Neural cell (in vitro differentiated cells): Measurements from ENCODE around the gene KREMEN2. TPM values are rescaled to one million over a fixed set of nuclear protein-coding genes. Genes with fewer than 3 reads are reported as not detected.

ENCODE experiments used
- H2AFZ ChIP-seq: fragments of 200-600, 300-800 bp; sonication (generic), shearing (Covaris generic); 2 replicates; pipeline ENCODE4 v1.6.0; 2014; ENCODE audit warnings: low read depth, mild to moderate bottlenecking, antibody characterized with exemption, low read length, moderate library complexity
- H3F3A ChIP-seq: fragments of 200-600 bp; shearing (Covaris generic); 2 replicates; pipeline ENCODE4 v1.6.1; 2016; ENCODE audit warnings: mild to moderate bottlenecking, moderate library complexity, mixed read lengths, antibody characterized with exemption, low read length; ENCODE audit not compliant: insufficient read depth, poor library complexity, severe bottlenecking
- H3K27ac ChIP-seq: fragments of 200-600, 300-800 bp; sonication (generic), shearing (Covaris generic); 2 replicates; pipeline ENCODE4 v1.5.1; 2014; ENCODE audit warnings: mild to moderate bottlenecking, low read length, moderate library complexity
- H3K27me3 ChIP-seq: fragments of 300-800, 200-600 bp; sonication (generic), shearing (Covaris generic); 2 replicates; pipeline ENCODE4 v1.6.0; 2014; ENCODE audit warnings: mild to moderate bottlenecking, low read depth, low read length, moderate library complexity; ENCODE audit not compliant: insufficient read depth
- H3K36me3 ChIP-seq: fragments of 300-800, 200-600 bp; sonication (generic), shearing (Covaris generic); 2 replicates; pipeline ENCODE4 v1.5.1; 2014; ENCODE audit warnings: mild to moderate bottlenecking, antibody characterized with exemption, low read length, moderate library complexity; ENCODE audit not compliant: insufficient read depth
- H3K4me2 ChIP-seq: fragments of 300-800, 200-600 bp; sonication (generic), shearing (Covaris generic); 2 replicates; pipeline ENCODE4 v1.6.0; 2014; ENCODE audit warnings: mild to moderate bottlenecking, low read length
- H3K4me3 ChIP-seq: fragments of 300-800, 200-600 bp; sonication (generic), shearing (Covaris generic); 2 replicates; pipeline ENCODE4 v1.5.1; 2014; ENCODE audit warnings: mild to moderate bottlenecking, low read length, moderate library complexity
- H3K79me2 ChIP-seq: fragments of 200-600 bp; shearing (Covaris generic); replicated peaks from 2 replicates; pipeline ENCODE4 v1.6.0; 2014; ENCODE audit warnings: mild to moderate bottlenecking, low read length, moderate library complexity; ENCODE audit not compliant: insufficient read depth
- H3K9ac ChIP-seq: fragments of 300-800, 200-600 bp; sonication (generic), shearing (Covaris generic); 2 replicates; pipeline ENCODE4 v1.6.1; 2016; ENCODE audit warnings: mild to moderate bottlenecking, low read length, mixed read lengths
- H3K9me2 ChIP-seq: fragments of 200-600 bp; shearing (Covaris generic); 2 replicates; pipeline ENCODE4 v1.6.1; 2016; ENCODE audit warnings: mild to moderate bottlenecking, low read length, mixed read lengths; ENCODE audit not compliant: insufficient read depth
- H3K9me3 ChIP-seq: fragments of 200-600, 300-800 bp; sonication (generic), shearing (Covaris generic); 2 replicates; pipeline ENCODE4 v1.6.1; 2016; ENCODE audit warnings: mild to moderate bottlenecking, mixed run types, low read length, moderate library complexity, mixed read lengths
- H4K20me1 ChIP-seq: fragments of 200-600 bp; shearing (Covaris generic); 2 replicates; pipeline ENCODE4 v1.6.1; 2016; ENCODE audit warnings: mild to moderate bottlenecking, mixed run types; ENCODE audit not compliant: insufficient read depth
- CTCF ChIP-seq: fragments of 450-650 bp; IDR thresholded peaks from 2 replicates; pipeline ENCODE4 v1.5.1; 2014; ENCODE audit warnings: antibody characterized with exemption, mild to moderate bottlenecking, moderate library complexity; ENCODE audit not compliant: poor library complexity, severe bottlenecking
- EZH2 ChIP-seq: fragments of 200-600, 300-800 bp; shearing (Covaris generic), sonication (generic); IDR thresholded peaks from 2 replicates; pipeline ENCODE4 v1.6.1; 2014; ENCODE audit warnings: antibody characterized with exemption, low read length, borderline replicate concordance, mild to moderate bottlenecking; ENCODE audit not compliant: insufficient read depth, poor library complexity, severe bottlenecking
- MXI1 ChIP-seq: fragments of 450-650 bp; conservative IDR thresholded peaks from 2 replicates; pipeline ENCODE4 v1.6.1; 2014; ENCODE audit warnings: antibody characterized with exemption, mild to moderate bottlenecking; ENCODE audit not compliant: poor library complexity, severe bottlenecking
- POLR2AphosphoS5 ChIP-seq: IDR thresholded peaks from 2 replicates; pipeline ENCODE4 v1.6.1; 2012
- RAD21 ChIP-seq: fragments of 450-650 bp; conservative IDR thresholded peaks from 2 replicates; pipeline ENCODE4 v1.6.1; 2014; ENCODE audit warnings: antibody characterized with exemption, mild to moderate bottlenecking, moderate library complexity
- REST ChIP-seq: IDR thresholded peaks from 2 replicates; pipeline ENCODE4 v1.6.1; 2012; ENCODE audit warnings: borderline replicate concordance
- TAF1 ChIP-seq: IDR thresholded peaks from 2 replicates; pipeline ENCODE4 v1.6.1; 2012; ENCODE audit warnings: low read depth
- polyA plus RNA-seq: library from polyadenylated mRNA; depleted of rRNA; stranded (reverse); fragments of >200 nt; gene quantifications from 2 replicates; pipeline ENCODE4 v1.2.3, GENCODE V29; 2014

The KREMEN2 gene
- polyA plus RNA-seq, 1 donor from 2014 or later, result 0.71 TPM

GRCh38 chr16:2992383-2993081 is 28.5 kb downstream of the KREMEN2 start:
- no peaks in the 10 kb centered on the region for H3F3A ChIP-seq
- no peaks in the 10 kb centered on the region for H3K27me3 ChIP-seq
- no peak overlapping the region for H3K4me3 ChIP-seq
- H3K27ac ChIP-seq, result no peak overlapping the region
- no peaks in the 10 kb centered on the region for H4K20me1 ChIP-seq
- TF ChIP-seq CTCF (no peak), REST (no peak)
- H3K79me2 ChIP-seq, result no peaks in the 10 kb centered on the region
- no peak overlapping the region for H3K4me2 ChIP-seq
- no peaks in the 10 kb centered on the region for H3K9me3 ChIP-seq
- no peak overlapping the region for H3K9ac ChIP-seq
- H3K9me2 ChIP-seq, result no peaks in the 10 kb centered on the region
- no peak overlapping the region for H2AFZ ChIP-seq
- H3K36me3 ChIP-seq, result no peaks in the 10 kb centered on the region

GRCh38 chr16:2996298-2996697 is 32.2 kb downstream of the KREMEN2 start:
- Histone ChIP-seq H2AFZ (no peak overlapping the region), H3K79me2 (no peaks in the 10 kb centered on the region), H3K9ac (no peak overlapping the region), H3K4me2 (no peak overlapping the region), H3K27ac (no peak overlapping the region), H3K9me2 (no peaks in the 10 kb centered on the region), H3K4me3 (no peak overlapping the region), H3K27me3 (no peaks in the 10 kb centered on the region), H3K9me3 (no peaks in the 10 kb centered on the region), H3F3A (no peaks in the 10 kb centered on the region), H4K20me1 (no peaks in the 10 kb centered on the region), H3K36me3 (no peaks in the 10 kb centered on the region)
- TF ChIP-seq TAF1, result no peak
- TF ChIP-seq CTCF, result no peak
- no peak for TF ChIP-seq RAD21
- TF ChIP-seq POLR2AphosphoS5, result no peak
- no peak for TF ChIP-seq MXI1
- TF ChIP-seq EZH2, result no peak
